HepG2 (cell line): ENCODE data around the gene MICAL3. TPM values are rescaled to one million over a fixed set of nuclear protein-coding genes. Genes with fewer than 3 reads are reported as not detected.

Experiments
- ATAC-seq: fragments of 200-7000 bp; cut with Tn5 transposase; 3 replicates; pipeline ENCODE4 v1.9.1; 2020; ENCODE audit warnings: mild to moderate bottlenecking, moderate library complexity
- BruUV-seq: library from RNA; stranded (reverse); fragments of 400-500 nt; replicated peaks from 2 replicates; lab custom pipeline; 2021; lab: Mats Ljungman, UMichigan
- CTCF ChIA-PET: fragments of 300-600 bp; formaldehyde crosslinking; extraction: SDS; loops from one replicate; lab custom pipeline; 2021; ENCODE audit warnings: low total read pairs, inconsistent platforms, low intra/inter-chr PET ratio; lab: Yijun Ruan, JAX
- POLR2A ChIA-PET: fragments of 350-600 bp; sonication (Branson Sonifier 250); formaldehyde crosslinking; loops from one replicate; lab custom pipeline; 2020; ENCODE audit warnings: antibody characterized with exemption, inconsistent platforms; lab: Yijun Ruan, JAX
- DNase-seq: peaks from one replicate; pipeline ENCODE4 v3.0.0-alpha.2; 2015; ENCODE audit warnings: low spot score
- FAIRE-seq: peaks from 3 replicates; lab custom pipeline; 2011; peaks lifted over from hg19 to GRCh38; lab: Jason Lieb, UNC
- H2AFZ ChIP-seq: one replicate; pipeline ENCODE4 v1.6.1; 2011; ENCODE audit warnings: low read length, inconsistent platforms
- H3K27ac ChIP-seq: fragments of 300-600 bp; 3 replicates; pipeline ENCODE4 v1.8.0; 2011; ENCODE audit warnings: mixed run types, mild to moderate bottlenecking, mixed read lengths, low read length, inconsistent platforms; ENCODE audit not compliant: insufficient read depth; ENCODE audit errors: extremely low read length
- H3K27me3 ChIP-seq, 2 experiments: fragments of 200-600 bp in 1 of 2; 2 replicates in 1 of 2; 3 replicates in 1 of 2; pipeline versions ENCODE4 v1.6.0 to v1.8.0; 2011; ENCODE audit warnings: low read length in 2 of 2, mild to moderate bottlenecking in 2 of 2, moderate library complexity in 2 of 2, inconsistent platforms in 1 of 2; ENCODE audit not compliant: insufficient read depth in 2 of 2, control insufficient read depth in 1 of 2
- H3K36me3 ChIP-seq, 2 experiments: fragments of 200-600 bp in 1 of 2; replicated peaks in 1 of 2; 2 replicates in 1 of 2; 3 replicates in 1 of 2; pipeline versions ENCODE4 v1.5.1 to v1.8.0; 2011; ENCODE audit warnings: low read length in 2 of 2, inconsistent platforms in 1 of 2; ENCODE audit not compliant: insufficient read depth in 2 of 2, control insufficient read depth in 1 of 2
- H3K4me1 ChIP-seq: 2 replicates; pipeline ENCODE4 v1.5.1; 2012; ENCODE audit warnings: low read length, inconsistent platforms; ENCODE audit not compliant: insufficient read depth
- H3K4me2 ChIP-seq: 2 replicates; pipeline ENCODE4 v1.6.0; 2011; ENCODE audit warnings: low read depth, low read length, inconsistent platforms
- H3K4me3 ChIP-seq, 3 experiments: fragments of 200-600 bp in 1 of 3; sonication (generic), shearing (Covaris generic) in 1 of 3; replicated peaks in 1 of 3; 2 replicates each; pipeline ENCODE4 v1.5.1; 2011 to 2016; ENCODE audit warnings: low read length in 3 of 3, inconsistent platforms in 2 of 3, low read depth in 2 of 3, mild to moderate bottlenecking in 2 of 3, control low read depth in 1 of 3, mixed read lengths in 1 of 3; ENCODE audit not compliant: insufficient read depth in 1 of 3
- H3K79me2 ChIP-seq: one replicate; pipeline ENCODE4 v1.6.1; 2011; ENCODE audit warnings: low read length, inconsistent platforms; ENCODE audit not compliant: insufficient read depth
- H3K9ac ChIP-seq: 2 replicates; pipeline ENCODE4 v1.6.0; 2011; ENCODE audit warnings: mild to moderate bottlenecking, low read depth, low read length, inconsistent platforms; ENCODE audit not compliant: insufficient read depth
- H3K9me3 ChIP-seq: 2 replicates; pipeline ENCODE4 v1.5.1; 2012; ENCODE audit warnings: mild to moderate bottlenecking, low read length
- H4K20me1 ChIP-seq: 2 replicates; pipeline ENCODE4 v1.6.0; 2011; ENCODE audit warnings: inconsistent platforms, mild to moderate bottlenecking, low read length, moderate library complexity; ENCODE audit not compliant: insufficient read depth
- ZNF180 ChIP-seq: sonication (generic); formaldehyde crosslinking; IDR thresholded peaks from 2 replicates; pipeline ENCODE4 v1.4.0; 2020; ENCODE audit warnings: low read depth, missing genetic modification reagents, borderline replicate concordance
- ZNF547 ChIP-seq: sonication (generic); formaldehyde crosslinking; IDR thresholded peaks from 2 replicates; pipeline ENCODE4 v1.5.1; 2020; ENCODE audit warnings: mild to moderate bottlenecking, missing genetic modification reagents
- WGBS: methylation state at CpG from one replicate; pipeline ENCODE4 v1.1.6; 2017; ENCODE audit warnings: low lambda C conversion rate; 5-methylcytosine and 5-hydroxymethylcytosine counted together
- in situ Hi-C: cut with HindIII; loops from 2 replicates; pipeline ENCODE4 v1.10.0; 2017; ENCODE audit warnings: low pct_unique_long_range_greater_than_20kb; ENCODE audit not compliant: extremely low pct_ligation_motif_present
- intact Hi-C: fragments of 100-400 bp; cut with micrococcal nuclease; formaldehyde crosslinking; loops from one replicate; pipeline ENCODE4 v1.10.0; 2022; ENCODE audit not compliant: unreplicated experiment
- polyA plus RNA-seq, 8 experiments: library from polyadenylated mRNA; depleted of rRNA in 3 of 8; stranded (reverse) in 7 of 8; unstranded in 1 of 8; fragments of >200 nt; fragmentation: Illumina TruSeq in 4 of 8; extraction: Trizol in 4 of 8; gene quantifications; 2 replicates each; pipeline versions ENCODE4 v1.2.1 to v1.2.3, GENCODE V29; 2011 to 2016; ENCODE audit warnings: low read depth in 4 of 8, missing spikeins in 1 of 8, mixed read lengths in 1 of 8; ENCODE audit not compliant: insufficient read depth in 1 of 8
- total RNA-seq, 5 experiments: library from RNA; depleted of rRNA; stranded (reverse); fragments of >200 nt; fragmentation: Illumina TruSeq; extraction: Trizol; gene quantifications; 2 replicates each; pipeline ENCODE4 v1.2.3, GENCODE V29; 2016; ENCODE audit warnings: low read depth in 1 of 5
- TF ChIP-seq, protein P1 (sequence below): sonication (generic); formaldehyde crosslinking; IDR thresholded peaks from 2 replicates; pipeline ENCODE4 v1.4.0; 2020; ENCODE audit warnings: missing genetic modification reagents

MICAL3 gene
- total and polyA plus RNA-seq, 2 of the 13 experiments (the other 11 are each of a cell fraction or from before 2014, with no cell fraction given): 5.3 to 12.5 TPM

DNA sequence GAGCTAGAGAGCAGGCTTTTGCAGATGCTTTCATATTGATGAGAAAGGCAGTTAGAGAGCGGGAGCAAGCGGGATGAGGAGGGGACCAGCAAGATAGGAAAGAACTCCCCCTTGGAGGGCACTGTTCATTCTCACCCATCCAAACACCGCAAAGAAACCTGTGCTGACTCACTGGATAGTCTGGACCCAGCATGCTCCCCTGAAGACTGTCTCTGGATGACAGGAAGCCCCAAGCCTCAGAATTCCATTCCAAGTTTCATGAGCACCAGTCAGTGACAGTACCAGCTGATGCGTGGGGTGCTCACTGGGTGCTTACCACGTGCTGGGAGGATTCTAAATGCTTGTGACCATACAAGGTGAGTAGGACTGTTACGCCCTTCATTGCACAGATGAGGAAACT, 34.2 kb downstream of the MICAL3 start:
- H4K20me1 ChIP-seq: no peaks in the 10 kb centered on the region
- TF ChIP-seq ZNF180 (CRISPR knock-in tag): no peak
- ATAC-seq (no peak), FAIRE-seq (no peak), DNase-seq (no peak)
- no TSS peak for BruUV-seq
- POLR2A ChIA-PET: no interaction called here
- H3K27ac ChIP-seq: no peak overlapping the region
- intact Hi-C loops (no loop called here), in situ Hi-C loops (loop anchor here (10.0 kb wide), 1 partner anchor 155 kb away; no protein-coding TSS in a partner anchor)
- no peaks in the 10 kb centered on the region for H3K9me3 ChIP-seq
- H3K27me3 ChIP-seq: no peaks in the 10 kb centered on the region
- H3K4me2 ChIP-seq: no peak overlapping the region
- WGBS: 89% methylated on average over 6 of the region's 6 CpGs
- CTCF ChIA-PET: no interaction called here
- peaks cover 57% of the 10 kb centered on the region for H3K4me1 ChIP-seq
- no peak overlapping the region for H3K4me3 ChIP-seq
- H2AFZ ChIP-seq: no peak overlapping the region
- H3K79me2 ChIP-seq: peaks cover 75% of the 10 kb centered on the region
- no peak overlapping the region for H3K9ac ChIP-seq
- no peaks in the 10 kb centered on the region for H3K36me3 ChIP-seq

DNA sequence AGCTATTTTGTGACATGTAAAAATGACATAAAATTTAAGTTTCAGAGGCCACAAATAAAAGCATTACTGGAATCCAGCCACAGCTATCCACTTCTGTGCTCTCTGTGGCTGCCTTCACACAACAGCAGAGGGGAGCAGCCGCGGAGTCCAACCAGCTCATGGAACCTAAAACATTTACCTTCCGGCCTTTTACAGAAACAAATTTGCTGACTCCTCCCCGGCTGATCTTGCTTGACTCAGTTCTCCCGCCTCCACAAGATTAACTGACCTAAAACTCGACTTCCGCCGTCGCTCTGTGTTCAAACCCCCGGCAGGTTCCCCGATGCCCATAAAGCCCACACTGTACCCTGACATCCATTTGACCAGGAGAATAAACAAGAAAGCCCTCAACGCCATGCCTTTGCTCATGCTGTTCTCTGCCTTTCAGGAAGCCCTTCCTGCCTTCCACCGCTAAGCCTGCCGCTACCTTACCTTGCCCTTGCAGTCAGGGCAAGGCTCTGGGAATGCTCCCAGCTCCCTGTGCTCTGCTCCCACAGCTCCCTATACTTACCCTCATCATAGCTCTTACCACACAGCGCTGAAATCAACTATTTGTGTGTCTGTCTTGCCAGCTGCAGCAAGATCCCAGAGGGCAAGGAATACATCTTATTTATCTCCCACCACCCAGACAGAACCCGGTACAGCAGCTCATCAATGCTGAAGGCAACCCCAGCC, 35.4 kb downstream of the MICAL3 start:
- in situ Hi-C loops (no loop called here), intact Hi-C loops (no loop called here)
- H2AFZ ChIP-seq: no peak overlapping the region
- FAIRE-seq (no peak), ATAC-seq (no peak), DNase-seq (no peak)
- peaks cover 47% of the 10 kb centered on the region for H3K4me1 ChIP-seq
- H3K4me2 ChIP-seq: no peak overlapping the region
- H3K79me2 ChIP-seq: peaks cover 68% of the 10 kb centered on the region
- H3K4me3 ChIP-seq: no peak overlapping the region
- H3K36me3 ChIP-seq: no peaks in the 10 kb centered on the region
- POLR2A ChIA-PET: no interaction called here
- H3K27ac ChIP-seq: no peak overlapping the region
- TF ChIP-seq, protein P1, sequence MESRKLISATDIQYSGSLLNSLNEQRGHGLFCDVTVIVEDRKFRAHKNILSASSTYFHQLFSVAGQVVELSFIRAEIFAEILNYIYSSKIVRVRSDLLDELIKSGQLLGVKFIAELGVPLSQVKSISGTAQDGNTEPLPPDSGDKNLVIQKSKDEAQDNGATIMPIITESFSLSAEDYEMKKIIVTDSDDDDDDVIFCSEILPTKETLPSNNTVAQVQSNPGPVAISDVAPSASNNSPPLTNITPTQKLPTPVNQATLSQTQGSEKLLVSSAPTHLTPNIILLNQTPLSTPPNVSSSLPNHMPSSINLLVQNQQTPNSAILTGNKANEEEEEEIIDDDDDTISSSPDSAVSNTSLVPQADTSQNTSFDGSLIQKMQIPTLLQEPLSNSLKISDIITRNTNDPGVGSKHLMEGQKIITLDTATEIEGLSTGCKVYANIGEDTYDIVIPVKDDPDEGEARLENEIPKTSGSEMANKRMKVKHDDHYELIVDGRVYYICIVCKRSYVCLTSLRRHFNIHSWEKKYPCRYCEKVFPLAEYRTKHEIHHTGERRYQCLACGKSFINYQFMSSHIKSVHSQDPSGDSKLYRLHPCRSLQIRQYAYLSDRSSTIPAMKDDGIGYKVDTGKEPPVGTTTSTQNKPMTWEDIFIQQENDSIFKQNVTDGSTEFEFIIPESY: peak; percentile 92
- no peak for TF ChIP-seq ZNF547 (CRISPR knock-in tag)
- H3K9me3 ChIP-seq: no peaks in the 10 kb centered on the region
- no peak overlapping the region for H3K9ac ChIP-seq
- 95% methylated on average over 16 of the region's 16 CpGs for WGBS
- CTCF ChIA-PET: no interaction called here
- no peaks in the 10 kb centered on the region for H4K20me1 ChIP-seq
- no TSS peak for BruUV-seq
- no peaks in the 10 kb centered on the region for H3K27me3 ChIP-seq
